LNCaP clone FGC (cell line): ENCODE data around the gene ATCAY.

Experiments used
- DNase-seq: peaks from one replicate; pipeline ENCODE4 v3.0.0-alpha.2; 2011; ENCODE audit warnings: low read depth
- H3K4me3 ChIP-seq: 2 replicates; pipeline ENCODE4 v1.5.1; 2011; ENCODE audit warnings: mild to moderate bottlenecking, low read depth, low read length, control low read depth
- CTCF ChIP-seq: IDR thresholded peaks from 2 replicates; pipeline ENCODE4 v1.5.1; 2012; ENCODE audit warnings: mild to moderate bottlenecking; ENCODE audit not compliant: control insufficient read depth, insufficient read depth; ENCODE audit errors: extremely low read depth

The ATCAY gene, protein sequence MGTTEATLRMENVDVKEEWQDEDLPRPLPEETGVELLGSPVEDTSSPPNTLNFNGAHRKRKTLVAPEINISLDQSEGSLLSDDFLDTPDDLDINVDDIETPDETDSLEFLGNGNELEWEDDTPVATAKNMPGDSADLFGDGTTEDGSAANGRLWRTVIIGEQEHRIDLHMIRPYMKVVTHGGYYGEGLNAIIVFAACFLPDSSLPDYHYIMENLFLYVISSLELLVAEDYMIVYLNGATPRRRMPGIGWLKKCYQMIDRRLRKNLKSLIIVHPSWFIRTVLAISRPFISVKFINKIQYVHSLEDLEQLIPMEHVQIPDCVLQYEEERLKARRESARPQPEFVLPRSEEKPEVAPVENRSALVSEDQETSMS

GRCh38 chr19:3880471-3881271 lies at the start of gene ATCAY:
Gene ATCAY, plus strand, starts transcription at chr19:3880685. Its CDS starts 5,083 bp downstream, at chr19:3885768.
- H3K4me3 ChIP-seq = no peak within 1 kb of the TSS
- TF ChIP-seq CTCF = no peak
- DNase-seq = no peak

DNA sequence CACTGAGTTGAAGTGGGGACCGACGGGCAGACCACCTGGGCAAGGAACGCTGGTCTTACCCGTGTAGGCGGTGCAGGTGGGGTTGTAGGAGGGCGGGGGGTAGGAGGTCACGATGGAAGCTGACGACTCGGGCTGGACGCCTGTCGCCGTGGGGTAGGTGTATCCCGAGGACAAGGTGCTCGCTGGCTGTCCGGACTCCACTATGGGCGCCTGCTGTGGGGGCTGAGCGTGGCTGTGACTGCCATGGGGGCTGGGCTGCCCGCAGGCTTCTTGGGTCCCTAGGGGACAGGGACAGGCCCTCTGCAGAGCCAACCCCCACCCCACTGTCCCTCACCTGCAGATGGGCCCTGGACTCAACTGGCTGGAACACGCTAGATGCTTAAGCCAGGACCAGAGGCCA lies 48.9 kb upstream of the ATCAY start:
- no peak for DNase-seq
- TF ChIP-seq CTCF = no peak
- H3K4me3 ChIP-seq = no peak overlapping the region

GRCh38 chr19:3832001-3832400 lies 48.5 kb upstream of the ATCAY start:
- no peak for DNase-seq
- TF ChIP-seq CTCF = no peak

DNA sequence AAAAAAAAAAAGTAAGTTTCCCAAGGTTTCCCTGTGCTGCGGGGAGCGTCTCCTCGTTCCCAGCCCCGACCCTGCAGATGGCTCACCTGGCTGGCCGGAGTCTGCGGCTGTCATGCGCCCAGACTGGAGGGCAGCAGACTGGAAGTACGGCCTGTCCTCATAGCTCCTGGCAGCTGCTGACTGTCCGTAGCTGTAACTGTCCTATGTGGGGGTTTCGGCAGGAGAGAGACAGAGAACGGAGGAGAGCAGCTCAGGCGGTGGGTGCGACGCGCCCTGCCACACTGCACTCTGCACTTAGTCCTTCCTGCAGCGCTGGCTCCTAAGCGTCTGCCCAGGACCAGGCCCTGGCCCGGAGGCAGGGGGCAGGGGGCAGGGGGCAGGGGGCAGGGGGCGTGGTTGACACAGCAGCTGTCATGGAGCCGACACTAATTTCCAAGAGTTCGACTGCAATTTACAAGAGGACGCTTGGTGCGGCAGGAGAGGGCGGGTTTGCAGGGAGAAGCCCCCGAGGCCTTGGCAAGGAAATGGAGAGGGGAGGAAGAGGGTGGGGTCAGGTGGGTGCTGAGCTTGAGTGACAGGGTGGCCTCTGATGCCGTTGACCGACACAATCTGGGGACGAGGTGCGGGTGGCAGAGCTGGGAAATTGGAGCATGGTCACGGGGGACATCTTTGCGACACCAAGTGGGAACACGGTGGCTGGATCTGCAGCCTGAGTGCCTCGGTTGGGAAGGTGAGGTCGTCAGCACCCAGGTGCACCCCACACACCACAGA lies 46.7 kb upstream of the ATCAY start:
- H3K4me3 ChIP-seq = no peak overlapping the region
- no peak for DNase-seq
- TF ChIP-seq CTCF = no peak

More at GRCh38 chr19:3832001-3832400, 48.5 kb upstream of the ATCAY start:
- H3K4me3 ChIP-seq = no peak overlapping the region

DNA sequence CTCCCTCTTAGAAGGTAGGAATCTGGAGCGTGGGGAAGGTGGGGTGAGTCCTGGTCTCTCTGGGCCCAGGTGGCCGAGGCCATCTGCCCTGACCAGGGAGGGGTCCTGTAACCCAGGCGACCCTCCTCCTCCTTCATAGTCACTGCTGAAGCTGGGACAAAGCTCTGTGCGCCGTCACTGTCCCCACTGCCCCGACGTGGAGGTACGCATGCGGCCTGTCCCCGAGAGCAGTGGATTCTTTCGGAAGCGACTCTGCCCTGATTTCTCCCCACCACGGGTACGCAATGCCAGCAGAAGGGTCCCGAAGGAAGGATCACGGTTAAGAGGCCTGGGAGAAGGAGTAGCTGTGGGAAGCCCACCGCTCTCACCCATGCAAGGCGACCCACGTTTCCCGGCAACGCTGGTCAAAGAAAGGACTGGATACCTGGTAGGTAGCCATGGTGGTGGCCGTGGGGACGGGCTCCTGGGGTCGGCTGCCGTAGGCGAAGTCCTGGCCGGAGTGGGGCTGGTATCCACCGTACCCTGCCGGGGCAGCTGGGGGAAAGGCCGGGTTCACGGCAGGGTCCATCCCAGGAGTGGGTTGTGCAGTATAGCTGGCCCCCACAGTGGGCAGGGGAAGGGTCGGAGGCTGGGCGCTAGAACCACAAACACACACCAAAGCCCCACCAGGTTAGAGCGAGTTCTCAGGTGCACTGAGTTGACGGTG lies 46.0 kb upstream of the ATCAY start:
- H3K4me3 ChIP-seq = no peak overlapping the region
- TF ChIP-seq CTCF = no peak
- no peak for DNase-seq

DNA sequence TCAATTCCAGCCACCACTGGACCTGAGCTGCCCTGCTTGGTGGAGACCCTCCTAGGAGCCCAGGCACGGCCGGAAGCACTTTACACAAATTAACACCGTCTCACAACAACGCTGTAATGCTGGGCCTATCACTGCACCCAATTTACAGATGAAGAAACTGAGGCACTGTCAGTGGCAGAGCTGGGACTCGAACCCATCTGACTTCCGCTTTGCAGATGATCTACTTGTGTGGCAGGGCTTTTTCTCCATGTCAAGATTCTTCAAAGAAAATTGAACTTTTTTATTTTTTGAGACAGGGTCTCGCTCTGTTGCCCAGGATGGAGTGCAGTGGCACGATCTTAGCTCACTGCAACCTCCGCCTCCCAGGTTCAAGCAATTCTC lies 45.4 kb upstream of the ATCAY start:
- TF ChIP-seq CTCF = no peak
- no peak overlapping the region for H3K4me3 ChIP-seq

More for the DNA sequence above, 45.4 kb upstream of the ATCAY start:
- DNase-seq = no peak
